HL-60/S4 treated with retinoic acid at 250 ng/mL for 4 days and 3 days (cell line): Measurements from ENCODE around the gene GNL2.
"Not testable (repeated sequence)": the region's sequence is repeated elsewhere in the genome, so short reads cannot be mapped to it uniquely, and the experiment has no call there.

Experiments
- in situ Hi-C: fragments of 300-500 bp; cut with MboI; formaldehyde crosslinking; loops from 2 replicates; pipeline ENCODE4 v1.7.0; 2022; ENCODE audit warnings: low sequenced_read_pairs

Gene GNL2

DNA sequence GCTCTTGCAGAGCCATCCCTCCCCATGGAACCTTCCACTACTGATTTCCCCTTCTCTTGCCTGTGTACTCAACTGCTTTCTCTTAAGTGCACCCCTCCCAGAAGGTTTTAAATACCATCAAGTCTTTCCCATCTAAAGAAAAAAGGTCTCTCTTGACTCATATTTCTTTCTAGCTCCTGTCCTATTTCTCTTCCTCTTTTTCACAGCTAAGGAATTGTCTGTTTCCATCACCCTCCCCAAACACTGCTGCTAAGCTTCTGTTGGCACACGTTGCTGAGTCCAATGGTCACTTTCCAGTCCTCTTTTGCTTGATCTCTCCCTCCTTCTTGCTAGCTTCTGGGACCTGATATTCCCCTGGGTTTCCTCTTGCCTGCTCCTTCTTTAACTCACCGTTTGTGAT lies 13.3 kb upstream of the GNL2 start:
- in situ Hi-C loops = no loop called here

DNA sequence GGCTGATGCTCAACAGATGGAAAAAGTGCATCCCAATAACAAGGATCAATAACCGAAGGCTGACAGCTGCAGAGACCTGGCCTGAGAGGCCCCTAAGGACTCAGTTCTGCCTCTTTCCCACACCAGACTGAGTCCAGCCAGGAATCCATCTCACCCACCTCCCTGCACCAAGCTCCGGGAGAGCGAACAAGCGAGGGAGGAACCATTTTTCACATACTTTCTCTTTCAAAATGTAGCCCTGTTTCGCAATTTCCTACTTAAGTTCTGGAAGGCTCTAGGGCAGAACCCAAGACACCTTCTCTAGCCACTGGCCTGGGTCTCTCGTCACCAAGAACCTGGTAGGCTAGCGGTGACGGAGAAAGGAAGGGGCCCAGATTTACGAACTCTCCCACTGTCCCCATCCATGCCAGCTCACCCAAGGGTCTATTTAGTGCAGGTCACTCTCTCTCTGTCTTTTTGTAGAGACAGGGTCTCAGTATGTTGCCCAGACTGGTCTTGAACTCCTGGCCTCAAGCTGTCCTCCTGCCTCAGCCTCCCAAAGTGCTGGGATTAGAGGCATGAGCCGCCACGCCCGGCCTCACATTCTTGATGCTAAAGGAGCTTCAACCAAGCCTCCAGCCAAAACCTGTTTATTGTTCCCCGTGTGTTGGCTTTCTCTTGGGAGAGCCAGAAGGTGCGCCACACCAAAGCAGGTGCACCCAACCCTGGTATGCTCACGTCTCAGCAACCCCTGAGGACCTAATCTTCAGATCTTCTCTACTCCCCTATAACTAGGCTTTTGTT lies 10.9 kb upstream of the GNL2 start:
- in situ Hi-C loops = no loop called here

DNA sequence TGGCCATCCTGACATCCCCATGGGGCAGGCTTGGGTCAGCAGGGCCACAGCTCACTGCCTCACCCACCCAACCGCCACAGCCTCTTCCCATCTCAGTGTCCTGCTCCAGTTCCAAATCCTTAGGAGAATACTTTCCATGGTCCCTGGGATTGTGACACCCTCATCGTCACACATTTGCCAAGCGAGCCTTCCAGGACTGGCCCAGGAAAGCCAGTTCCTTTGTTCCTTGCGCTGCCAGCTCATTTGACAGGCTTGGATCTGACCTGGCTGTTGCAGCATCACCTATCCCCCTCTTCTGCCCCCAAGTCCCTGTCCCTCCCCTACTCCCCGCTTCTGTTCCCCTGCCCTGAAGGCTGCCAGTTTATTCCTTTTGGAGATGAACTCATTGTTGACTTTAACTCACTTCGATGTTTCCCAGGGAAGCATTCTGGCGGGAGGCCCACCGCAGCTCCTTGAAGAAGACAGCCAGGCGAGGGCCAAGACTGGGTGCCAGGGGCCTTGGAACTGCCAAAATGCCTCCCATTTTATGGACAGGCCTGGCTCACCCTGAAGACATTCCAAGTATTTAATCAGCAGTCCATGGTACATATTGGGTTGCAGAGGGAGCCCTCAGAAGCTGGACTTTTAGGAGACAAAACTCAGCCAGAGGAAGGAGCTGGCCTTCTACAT lies 10.2 kb upstream of the GNL2 start:
- in situ Hi-C loops = no loop called here

DNA sequence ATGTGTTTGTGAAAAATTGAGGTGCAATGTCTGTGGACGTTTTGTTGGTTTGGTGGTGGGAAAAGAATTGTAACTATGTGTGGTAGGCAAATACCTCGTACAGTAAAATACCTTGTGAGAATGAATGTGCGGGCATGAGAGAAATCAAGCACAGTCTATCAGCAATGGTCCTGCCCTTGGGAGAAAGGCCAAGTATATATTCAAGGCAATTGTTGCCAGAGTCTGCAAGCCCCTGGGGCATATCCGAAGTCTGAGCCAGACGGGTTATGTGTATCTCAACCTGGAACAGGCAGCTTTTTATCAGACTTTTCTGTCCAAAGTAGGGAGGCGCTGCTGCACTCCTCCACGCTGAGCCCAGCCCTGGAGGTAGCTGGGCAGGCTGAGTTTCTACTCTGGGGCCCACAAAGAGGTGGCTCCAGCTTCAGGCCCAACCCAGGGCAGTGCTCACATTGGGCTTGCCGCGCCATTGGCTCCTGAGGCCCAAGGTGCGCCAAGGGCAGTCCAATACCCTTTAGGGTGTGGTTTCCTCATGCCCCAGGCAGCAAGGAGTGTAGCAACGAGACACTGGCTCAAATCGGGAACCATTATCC lies 9.4 kb upstream of the GNL2 start:
- in situ Hi-C loops = no loop called here

DNA sequence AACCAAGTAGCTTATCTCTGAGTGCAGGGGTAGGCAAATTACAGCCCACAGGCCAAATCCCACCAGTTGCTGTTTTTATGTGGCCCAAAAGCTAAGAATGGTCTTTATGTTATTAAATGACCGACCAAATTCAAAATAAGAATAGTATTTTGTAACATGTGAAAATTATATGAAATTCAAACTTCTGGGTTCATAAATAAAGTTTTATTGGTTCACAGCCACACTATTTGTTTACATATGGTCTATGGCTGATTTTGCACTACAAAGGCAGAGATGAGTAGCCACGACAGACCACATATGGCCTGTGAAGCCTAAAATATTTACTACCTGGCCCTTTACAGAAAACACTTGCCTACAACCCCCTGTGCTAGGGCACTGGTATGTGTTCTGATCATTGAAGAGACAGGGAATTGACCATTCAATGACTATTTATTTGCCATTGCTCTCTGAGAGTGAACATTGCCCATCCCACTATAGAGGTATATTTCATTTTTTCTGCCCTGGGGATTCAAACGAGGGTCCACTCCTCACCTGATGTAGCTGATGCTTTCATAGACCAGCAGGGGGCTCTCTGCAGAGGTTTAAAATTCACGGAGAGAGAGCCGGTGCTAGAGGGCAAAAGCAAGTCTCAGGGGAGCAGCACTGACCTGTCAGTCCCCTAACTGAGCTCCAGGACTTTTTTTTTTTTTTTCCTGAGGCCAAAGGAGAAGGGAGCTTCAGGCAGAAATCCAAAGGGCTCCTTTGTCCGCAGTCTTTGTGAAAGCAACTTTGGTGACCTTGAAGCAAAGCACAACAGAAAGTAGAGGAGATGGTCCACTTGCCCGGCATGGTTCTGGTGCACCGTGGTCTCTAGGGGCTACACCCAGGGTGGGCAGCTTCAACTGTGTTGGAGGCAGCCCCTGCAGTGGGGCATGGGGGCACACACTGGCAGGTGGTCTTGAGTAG lies 7.3 kb upstream of the GNL2 start:
- in situ Hi-C loops = no loop called here

DNA sequence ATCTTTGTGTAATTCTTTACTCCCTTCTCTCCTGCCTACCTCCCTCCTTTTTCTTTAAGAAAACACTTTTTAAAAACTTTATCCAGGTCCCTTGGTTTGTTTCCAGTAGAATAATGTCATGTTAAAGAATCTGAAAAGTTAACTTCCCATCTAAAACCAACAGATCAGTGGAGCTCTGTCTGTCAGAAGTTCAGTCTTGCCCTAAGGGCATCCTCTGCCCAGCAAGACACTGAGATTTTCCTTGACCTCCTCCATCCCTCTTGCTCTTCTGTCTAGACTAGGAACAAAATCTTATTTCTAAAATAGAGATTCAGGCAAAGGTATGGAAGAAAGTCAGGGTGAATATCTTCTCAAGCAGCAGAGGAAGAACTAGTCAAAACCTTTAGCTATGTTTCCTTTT lies 5.7 kb upstream of the GNL2 start:
- in situ Hi-C loops = no loop called here

DNA sequence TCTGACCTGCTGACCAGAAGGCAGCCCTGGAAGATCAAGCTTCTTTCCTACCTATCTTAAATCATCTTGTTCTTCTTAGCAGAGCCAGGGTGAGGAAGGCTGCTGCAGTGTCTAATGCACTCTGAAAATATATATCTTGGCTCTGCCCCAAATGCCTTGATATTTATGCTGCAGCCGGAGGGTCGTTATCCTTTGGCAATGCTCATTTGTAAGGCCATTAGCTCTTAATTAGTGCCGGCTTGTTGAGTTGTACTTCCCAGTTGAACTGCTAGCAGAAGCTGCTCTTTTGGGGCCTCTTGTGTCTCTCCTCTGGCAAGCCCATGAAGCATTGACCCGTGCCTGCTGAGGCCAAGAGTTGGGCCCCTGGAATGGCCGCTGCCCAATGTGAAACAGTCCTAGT lies 4.2 kb upstream of the GNL2 start:
- in situ Hi-C loops = no loop called here

DNA sequence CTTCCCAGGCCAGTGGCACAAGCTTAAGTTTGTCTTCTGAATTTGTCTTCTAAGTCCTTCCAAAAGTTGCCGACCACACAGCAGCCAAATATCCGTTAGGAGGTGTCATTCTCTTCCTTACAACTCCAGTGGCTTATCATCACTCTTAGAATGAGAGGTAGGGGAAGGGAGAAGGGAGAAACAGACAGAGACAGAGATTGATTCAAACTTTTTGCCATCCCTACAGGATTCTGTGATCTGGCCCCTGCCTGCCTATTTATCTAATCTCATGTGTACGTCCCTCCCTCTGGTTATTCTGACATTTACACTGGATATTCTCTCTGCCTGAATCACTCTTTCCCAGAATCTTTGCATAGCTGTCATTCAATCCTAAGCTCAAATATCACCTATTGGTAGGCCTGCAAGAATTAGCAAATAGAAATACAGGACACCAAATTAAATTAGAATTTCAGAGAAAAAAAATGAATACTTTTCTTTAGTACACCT lies 488 bp upstream of the GNL2 start:
- in situ Hi-C loops = no loop called here

DNA sequence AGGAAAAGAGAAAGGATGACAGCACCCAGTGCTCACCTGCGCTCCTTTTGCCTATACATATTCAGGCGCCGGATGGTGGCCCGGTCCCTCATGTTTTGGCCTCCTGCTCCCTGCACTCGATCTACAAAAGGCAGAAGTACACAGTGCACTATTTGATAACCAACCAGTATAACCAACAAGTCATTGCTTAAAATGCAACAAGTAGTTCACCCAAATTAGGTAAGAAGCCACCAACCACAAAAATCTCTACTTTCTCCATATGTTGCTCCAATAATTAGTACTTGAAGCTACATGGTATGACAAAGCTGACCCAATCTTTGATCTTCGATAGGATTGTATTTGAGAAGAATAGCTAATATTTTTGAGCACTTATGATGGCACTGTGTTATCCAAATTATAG lies 2.0 kb downstream of the GNL2 start:
- in situ Hi-C loops = no loop called here

DNA sequence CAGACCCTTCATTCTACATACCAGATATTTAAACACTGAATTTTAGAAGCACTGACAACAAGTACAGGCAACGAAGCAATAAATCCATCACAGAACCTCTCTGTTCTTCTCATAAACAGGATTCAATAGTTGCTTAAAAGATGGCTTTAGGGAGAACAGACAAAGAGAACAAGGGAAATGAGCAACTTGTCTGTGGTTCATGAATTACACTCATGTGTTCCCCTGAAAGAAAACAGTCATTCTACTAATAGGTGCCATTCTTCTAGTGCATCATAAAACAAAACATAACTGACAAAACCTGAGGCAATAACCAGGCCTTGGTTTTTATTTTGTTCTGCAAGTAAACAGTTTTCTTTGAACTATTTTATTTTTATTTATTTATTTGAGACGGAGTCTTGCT lies 6.8 kb downstream of the GNL2 start:
- in situ Hi-C loops = no loop called here

DNA sequence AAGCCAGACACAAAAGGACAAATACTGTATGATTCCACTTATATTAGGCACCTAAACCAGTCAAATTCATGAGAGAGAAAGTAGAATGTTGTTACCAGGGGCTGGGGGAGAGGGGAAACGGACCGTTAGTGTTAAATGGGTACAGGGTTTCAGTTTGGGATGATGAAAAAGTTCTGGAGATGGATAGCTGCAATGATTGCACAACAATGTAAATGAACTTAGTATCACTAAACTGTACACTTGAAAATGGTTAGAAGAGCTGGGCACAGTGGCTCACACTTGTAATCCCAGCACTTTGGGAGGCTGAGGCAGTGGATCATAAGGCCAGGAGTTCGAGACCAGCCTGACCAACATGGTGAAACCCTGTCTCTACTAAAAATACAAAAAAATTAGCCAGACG lies 11.2 kb downstream of the GNL2 start:
- in situ Hi-C loops = not testable (repeated sequence)

DNA sequence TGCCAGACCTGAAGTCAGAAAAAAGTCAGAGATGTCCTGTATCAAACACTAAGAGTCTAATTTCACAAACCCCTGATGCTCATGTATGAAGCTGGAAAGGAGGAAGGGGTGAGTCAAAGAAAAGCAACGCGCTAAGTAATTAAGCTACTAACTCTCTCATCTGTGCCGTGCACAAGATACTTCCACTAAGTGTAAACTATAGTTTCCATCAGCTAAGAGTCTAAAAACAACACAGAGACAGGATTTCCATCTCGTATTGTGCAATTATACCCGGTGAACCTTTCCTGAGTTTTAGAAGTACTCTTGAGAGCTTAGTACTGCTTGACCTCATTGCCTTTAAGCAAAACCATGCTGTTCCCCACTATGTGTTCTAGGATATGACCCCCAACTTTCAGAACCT lies 20.0 kb downstream of the GNL2 start:
- in situ Hi-C loops = no loop called here

DNA sequence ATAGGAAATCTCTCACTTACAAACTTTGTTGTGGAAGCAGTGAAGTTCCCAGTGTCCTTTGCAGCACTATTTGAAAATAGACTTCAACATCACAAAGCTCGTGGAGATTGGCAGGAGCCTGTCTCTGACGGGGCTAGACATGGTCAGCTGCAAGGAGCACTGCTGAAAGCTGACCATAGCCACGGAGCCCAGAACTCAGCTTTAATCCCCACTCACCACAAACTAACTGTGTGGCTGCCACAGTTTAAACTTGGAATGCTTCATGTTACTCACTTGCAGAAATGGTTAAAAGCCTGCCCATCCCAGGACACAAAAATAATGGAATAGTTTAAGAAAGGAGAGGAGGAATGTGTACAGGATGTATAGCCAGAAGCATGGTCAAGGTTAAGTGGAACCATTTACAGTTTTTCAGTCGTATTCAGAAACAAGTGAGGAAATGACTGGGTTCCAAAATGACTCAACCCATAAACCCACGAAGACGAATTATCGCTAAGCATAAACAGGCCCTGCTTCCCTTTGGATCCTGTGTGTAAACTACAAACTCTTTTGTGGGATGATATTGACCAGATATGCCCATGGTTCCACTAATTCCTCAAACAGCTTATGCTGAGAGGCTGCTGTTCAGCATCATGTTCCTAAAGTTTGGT lies 20.8 kb downstream of the GNL2 start:
- in situ Hi-C loops = no loop called here

DNA sequence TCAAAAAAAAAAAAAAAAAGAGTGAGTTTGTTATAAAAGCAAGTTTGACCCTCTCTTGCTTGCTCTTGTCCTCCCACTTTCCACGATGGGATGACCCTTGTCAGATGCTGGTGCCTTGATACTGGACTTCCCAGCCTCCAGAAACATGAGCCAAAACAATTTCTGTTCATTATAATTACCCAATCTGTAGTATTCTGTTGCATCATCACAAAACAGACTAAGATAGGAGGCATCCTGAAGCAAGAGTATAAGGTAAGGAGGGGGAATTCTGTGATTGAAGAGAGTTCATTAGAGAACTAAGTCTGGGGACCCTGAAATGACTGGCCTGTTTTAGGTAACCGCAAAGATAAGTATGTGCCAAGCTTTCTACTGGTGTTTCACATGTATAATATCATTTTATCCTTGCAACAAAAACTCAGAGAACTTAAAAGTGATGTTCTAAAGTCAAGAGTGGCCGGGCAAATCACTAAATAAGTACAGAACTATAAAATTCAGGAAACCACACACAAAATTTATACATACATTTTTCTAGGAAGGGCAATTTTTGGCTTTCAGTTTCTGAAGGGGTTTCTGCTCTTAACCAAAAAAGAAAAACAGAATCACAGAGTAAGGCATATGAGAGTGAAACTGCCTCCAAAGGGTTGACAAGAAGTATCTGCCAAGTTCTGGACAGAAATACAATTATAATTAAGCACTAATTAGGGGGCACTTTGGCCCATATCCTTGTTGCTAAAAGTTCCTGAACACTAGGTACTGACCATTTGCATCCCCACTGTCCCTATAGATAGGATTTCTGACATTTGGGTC lies 25.0 kb downstream of the GNL2 start:
- in situ Hi-C loops = no loop called here

DNA sequence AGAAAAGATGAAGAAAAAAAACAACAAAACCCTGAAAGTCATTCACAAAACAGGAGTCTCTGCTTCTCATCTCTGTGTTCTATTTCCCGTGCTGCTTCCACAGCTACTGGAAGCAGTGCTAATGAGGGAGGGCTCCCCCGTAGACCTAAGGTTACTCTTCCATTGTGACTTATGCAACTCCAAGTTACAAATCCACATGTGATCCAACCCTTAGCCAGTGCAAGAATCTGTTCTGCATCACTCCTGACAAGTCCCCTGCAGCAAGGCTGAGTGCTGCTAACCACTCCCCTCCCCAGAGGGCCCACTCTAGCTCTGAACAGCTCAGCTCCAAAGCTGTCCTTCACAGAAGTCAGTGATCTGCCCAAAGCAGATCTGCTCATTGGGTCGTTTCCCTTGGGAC lies 28.7 kb downstream of the GNL2 start:
- in situ Hi-C loops = no loop called here

DNA sequence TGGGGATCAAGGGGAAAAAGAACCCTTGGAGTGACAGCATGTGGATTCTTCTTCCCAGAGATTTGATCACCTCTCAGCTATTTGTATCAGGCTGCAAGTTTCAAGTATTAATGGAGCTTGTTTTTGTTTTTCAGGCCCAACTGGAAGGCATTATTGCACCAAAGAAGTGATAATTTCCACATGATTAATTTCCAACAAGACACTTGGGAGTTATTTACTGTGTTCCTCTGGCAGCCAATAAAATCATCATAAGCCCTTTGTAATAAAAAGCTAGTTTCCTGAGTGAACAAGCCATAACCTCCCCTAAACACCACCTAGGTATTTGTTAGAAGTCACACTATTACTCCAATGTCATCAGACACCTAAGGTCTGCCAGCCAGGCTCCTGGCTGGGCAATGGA lies 30.8 kb downstream of the GNL2 start:
- in situ Hi-C loops = no loop called here

DNA sequence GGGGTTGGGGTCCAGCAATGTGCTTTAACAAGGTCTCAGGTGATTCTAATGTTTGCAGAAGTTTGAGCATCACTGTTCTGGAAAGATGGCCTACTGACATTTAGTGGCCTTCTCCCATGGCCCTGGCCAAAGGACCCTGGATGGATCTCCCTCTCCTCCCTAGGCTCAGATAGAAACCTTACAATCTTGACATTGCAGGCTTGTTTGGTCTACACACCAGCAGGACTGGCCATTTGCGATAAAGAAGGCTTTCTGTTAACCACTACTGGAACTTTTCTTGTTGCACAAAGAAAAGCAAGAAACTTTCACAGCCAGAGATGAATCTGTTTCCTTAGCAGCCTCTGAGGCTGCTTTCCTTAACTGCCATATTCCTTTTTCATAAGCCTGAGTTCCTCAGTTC lies 32.8 kb downstream of the GNL2 start:
- in situ Hi-C loops = no loop called here

DNA sequence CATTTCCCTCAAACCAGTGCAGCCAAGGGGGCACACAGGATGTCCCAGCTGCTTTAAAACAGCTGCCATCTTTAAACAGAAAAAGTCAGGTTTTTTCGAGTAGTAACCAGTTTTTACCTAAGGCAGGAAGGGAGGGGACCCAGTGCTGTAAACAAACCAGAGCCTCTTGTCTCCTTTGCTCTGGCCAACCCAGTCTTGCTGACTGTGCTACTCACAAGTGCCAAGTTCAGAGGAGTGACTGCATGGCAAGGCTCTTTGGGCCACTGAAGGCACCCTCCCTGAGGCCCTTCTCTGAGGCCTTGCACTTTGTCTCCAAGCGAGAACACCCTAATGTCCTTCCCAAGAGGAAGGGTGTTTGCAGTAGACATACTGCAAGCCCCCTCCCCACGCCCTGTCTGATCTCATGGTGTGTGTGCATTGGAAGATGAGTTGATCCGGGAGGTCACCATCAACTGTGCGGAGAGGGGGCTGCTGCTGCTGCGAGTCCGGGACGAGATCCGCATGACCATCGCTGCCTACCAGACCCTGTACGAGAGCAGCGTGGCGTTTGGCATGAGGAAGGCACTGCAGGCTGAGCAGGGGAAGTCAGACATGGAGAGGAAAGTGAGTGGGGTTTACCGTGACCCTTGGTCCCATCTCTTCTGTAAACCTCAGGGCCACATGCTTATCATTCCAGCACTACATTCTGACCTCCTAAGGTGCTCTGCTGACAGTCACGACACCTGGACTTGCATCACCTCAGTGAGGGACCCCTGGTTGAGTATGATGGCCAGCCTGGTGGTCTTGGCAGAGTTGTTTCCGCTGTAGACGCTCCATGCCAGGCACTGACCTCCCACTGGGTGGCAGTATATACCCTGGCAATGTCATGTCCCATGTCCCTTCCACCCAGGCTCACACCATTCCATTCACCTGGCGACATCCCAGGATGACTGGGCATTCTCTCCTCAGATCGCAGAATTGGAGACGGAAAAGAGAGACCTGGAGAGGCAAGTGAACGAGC lies 34.3 kb downstream of the GNL2 start:
- in situ Hi-C loops = no loop called here
